Left cardiac atrium (tissue), 4 donors: ENCODE results near the gene TXNRD2. TPM values are rescaled to one million over a fixed set of nuclear protein-coding genes. Genes with fewer than 3 reads are reported as not detected.

Source experiments
- ATAC-seq, 2 donors: fragments of 200-7000 bp; cut with Tn5 transposase; one replicate each; pipeline ENCODE4 v1.9.1; 2020; ENCODE audit warnings: mild to moderate bottlenecking in 2 of 2, moderate library complexity in 2 of 2
- DNase-seq: peaks from one replicate; pipeline ENCODE4 v3.0.0-alpha.2; 2020
- intact Hi-C, 2 donors: fragments of 100-400 bp; cut with DNase I; formaldehyde crosslinking; loops; one replicate each; pipeline versions ENCODE4 v1.14.1 to v1.15.1; 2022 to 2023
- total RNA-seq, 2 donors: library from RNA; stranded (reverse); fragmentation: NEBNext Ultra II Directional; extraction: Animal tissue kit (Norgen Biotek cat#: 25700); gene quantifications; one replicate each; pipeline ENCODE4 v1.2.1, GENCODE V29; 2021
- donor health status: DM: no; HTN: yes; CAD: no.
- donor health status: DM: no; HTN: yes; CAD: no; lungs with severe emphysema.
- donor health status: DM: yes; HTN: yes; CAD: no.
- donor health status: Dilated cardiomyopathy.

The TXNRD2 gene
- total RNA-seq, 2 donors from 2014 or later = 22.7 to 29.6 TPM

- intact Hi-C loops = no loop called here
- DNase-seq (no peak), ATAC-seq (no peak)
Measured at GRCh38 chr22:19862619-19863246, 78.9 kb downstream of the TXNRD2 start.

DNA sequence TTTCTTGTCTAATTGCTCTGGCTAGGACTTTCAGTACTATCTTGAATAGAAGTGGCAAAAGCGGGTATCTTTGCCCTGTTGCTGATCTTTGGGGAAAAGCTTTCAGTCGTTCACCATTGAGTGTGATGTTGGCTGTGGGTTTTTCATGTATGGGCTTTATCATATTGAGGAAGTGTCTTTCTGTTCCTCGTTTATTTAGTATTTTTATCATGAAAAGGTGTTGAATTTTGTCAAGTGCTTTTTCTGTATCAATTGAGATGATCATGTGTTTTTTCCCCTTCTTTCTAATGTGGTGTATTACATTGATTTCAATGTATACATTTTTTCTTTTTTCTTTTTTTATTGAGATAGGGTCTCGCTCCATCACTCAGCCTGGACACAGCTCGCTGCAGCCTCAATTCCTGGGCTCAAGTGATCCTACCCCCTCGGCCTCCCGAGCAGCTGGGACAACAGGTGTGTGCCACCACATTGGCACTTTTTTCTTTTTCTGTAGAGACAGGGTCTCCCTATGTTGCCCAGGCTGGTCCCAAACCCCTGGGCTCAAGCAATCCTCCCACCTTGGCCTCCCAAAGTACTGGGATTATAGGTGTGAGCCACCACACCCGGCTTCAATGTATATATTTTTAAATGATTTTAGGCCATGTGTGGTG lies 81.6 kb downstream of the TXNRD2 start:
- intact Hi-C loops = no loop called here
- ATAC-seq (no peak), DNase-seq (no peak)

- DNase-seq (no peak), ATAC-seq (no peak)
- intact Hi-C loops = no loop called here
Measured at GRCh38 chr22:19857382-19857781, 84.2 kb downstream of the TXNRD2 start.

GRCh38 chr22:19855504-19856409 lies 85.9 kb downstream of the TXNRD2 start:
- intact Hi-C loops = no loop called here

GRCh38 chr22:19854778-19855503 lies 86.7 kb downstream of the TXNRD2 start, which contains the start of the genes GNB1L and RTL10:
GNB1L (minus strand) TSS chr22:19854874; CDS start chr22:19821355, 33,519 bp downstream.
RTL10 (minus strand) TSS chr22:19854874; CDS start chr22:19852261, 2,613 bp downstream.
- DNase-seq (peak; percentile 98), ATAC-seq (peak; percentile 98)
- intact Hi-C loops = no loop called here

More at GRCh38 chr22:19855504-19856409, 85.9 kb downstream of the TXNRD2 start:
- DNase-seq (peak; percentile 77), ATAC-seq (peak; percentile 13 to 43)

- intact Hi-C loops = no loop called here
- DNase-seq (no peak), ATAC-seq (peak; percentile 1 to 14)
Measured at GRCh38 chr22:19853879-19854777, 87.5 kb downstream of the TXNRD2 start.

- DNase-seq (no peak), ATAC-seq (no peak)
- intact Hi-C loops = no loop called here
Measured at GRCh38 chr22:19853058-19853878, 88.3 kb downstream of the TXNRD2 start.

- intact Hi-C loops = no loop called here
- no peak for DNase-seq
- no peak for ATAC-seq
Measured at GRCh38 chr22:19852177-19852781, 89.3 kb downstream of the TXNRD2 start.

DNA sequence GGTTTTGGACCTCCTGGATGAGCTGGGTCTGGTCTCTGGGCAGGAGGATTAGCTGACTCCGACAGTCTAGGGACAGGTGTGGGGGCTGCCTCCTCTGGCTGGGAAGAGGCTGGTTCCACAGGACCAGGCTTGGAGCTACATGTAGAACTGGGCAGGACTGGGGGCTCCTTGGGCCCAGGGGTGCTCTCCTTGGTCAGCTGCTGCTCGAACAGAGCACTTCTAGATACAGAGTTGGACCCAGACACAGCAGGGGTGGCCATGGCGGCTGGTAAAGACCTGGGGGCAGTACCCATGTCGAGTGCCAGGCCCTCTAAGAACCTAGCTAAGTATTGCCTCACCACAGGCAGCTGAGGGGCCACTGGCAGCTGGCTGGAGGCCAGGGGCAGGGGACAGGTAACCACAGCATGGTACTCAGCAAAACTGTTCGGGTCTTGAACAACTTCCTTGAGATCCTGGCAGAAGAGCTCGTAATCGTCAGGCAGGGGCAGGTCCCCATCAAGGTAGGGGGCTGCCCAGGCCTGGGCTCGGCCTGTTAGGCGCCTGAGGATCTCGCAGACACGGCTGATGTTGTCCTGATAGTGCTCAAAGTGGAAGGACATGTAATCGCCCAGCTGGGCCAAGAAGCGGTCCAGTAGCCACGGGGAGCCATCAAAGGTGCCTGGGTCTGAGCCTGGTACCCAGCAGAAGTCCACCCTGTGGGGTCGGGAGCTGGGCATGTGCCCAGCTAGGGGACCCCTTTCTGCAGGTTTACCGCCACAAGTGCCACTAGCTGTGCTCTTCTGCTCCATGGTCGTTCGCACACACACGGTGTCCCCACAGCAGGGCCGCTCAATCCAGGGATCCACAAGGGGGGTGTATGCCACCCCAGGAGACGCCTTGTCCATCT lies 90.1 kb downstream of the TXNRD2 start:
- ATAC-seq (no peak), DNase-seq (no peak)
- intact Hi-C loops = no loop called here

- intact Hi-C loops = no loop called here
- ATAC-seq (no peak), DNase-seq (no peak)
Measured at GRCh38 chr22:19850763-19851109, 90.9 kb downstream of the TXNRD2 start.

- intact Hi-C loops = no loop called here
- ATAC-seq (no peak), DNase-seq (no peak)
Measured at GRCh38 chr22:19849835-19850762, 91.5 kb downstream of the TXNRD2 start.

- ATAC-seq (no peak), DNase-seq (no peak)
- intact Hi-C loops = no loop called here
Measured at GRCh38 chr22:19848298-19849224, 93.1 kb downstream of the TXNRD2 start.

- intact Hi-C loops = no loop called here
- DNase-seq (no peak), ATAC-seq (no peak)
Measured at GRCh38 chr22:19847345-19847632, 94.3 kb downstream of the TXNRD2 start.

GRCh38 chr22:19846620-19847344 lies 94.8 kb downstream of the TXNRD2 start:
- no peak for DNase-seq
- intact Hi-C loops = no loop called here
- no peak for ATAC-seq
